HT-29 (cell line): ENCODE measurements around the gene BCL2L12. TPM values are rescaled to one million over a fixed set of nuclear protein-coding genes. Genes with fewer than 3 reads are reported as not detected.
A peak's percentile ranks its signal among the peaks of the same experiment; 100 is the strongest.
"Not testable (repeated sequence)": the region's sequence is repeated elsewhere in the genome, so short reads cannot be mapped to it uniquely, and the experiment has no call there.

Experiments
- DNase-seq: peaks from one replicate; pipeline ENCODE4 v3.0.0-alpha.2; 2015; ENCODE audit warnings: low spot score
- total RNA-seq: library from RNA; depleted of rRNA; stranded (reverse); fragments of >200 nt; shearing (Covaris generic); gene quantifications from 2 replicates; pipeline ENCODE4 v1.2.3, GENCODE V29; 2014; rRNA removed

BCL2L12 gene, protein sequence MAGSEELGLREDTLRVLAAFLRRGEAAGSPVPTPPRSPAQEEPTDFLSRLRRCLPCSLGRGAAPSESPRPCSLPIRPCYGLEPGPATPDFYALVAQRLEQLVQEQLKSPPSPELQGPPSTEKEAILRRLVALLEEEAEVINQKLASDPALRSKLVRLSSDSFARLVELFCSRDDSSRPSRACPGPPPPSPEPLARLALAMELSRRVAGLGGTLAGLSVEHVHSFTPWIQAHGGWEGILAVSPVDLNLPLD
- total RNA-seq, result 78.2 and 100 TPM in 2 replicates

DNA sequence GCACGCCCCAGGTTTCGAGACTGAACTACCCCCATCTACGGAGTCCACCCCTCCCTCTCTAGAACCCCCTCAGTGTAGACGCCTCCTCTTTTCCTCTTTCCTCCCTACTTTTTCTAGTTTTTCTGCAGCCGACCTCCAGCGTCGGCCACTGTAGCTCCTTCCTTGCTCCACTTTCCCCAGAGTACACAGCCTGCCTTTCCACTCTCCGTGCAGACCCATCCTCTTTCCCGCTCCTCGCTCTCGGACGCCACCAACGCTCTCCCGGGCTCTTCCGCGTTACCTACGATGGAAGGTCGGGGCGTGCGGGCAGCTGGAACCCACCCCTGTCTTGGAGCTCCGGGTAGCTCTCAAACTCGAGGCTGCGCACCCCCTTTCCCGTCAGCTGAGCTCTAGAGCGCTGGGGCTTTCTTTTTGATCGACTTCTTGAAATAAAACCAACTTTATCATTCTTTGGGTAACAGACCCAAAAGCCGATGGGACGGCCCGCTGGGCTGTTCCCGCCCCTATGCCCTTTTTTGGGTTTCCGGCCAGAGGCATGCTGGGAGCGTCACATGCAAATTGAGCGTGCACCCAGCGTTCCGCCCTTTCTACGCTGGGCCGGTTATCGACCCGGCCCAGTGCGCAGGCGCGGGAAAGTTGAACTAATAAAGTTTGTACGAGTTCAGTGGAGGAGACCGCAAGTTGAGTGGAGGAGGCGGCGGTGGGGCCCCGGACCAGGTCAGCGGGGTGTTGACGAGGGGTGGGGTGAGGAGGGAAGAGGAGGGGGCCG is at the start of gene BCL2L12, which contains the start of gene IRF3:
Gene BCL2L12 (plus strand): TSS at position 583 of the 769 bp plus-strand sequence. CDS start 760 bp downstream, outside the sequence.
Gene IRF3 (minus strand): TSS at position 507 of the 769 bp plus-strand sequence. CDS start 1,019 bp downstream, outside the sequence.
- peak; percentile 100 for DNase-seq

DNA sequence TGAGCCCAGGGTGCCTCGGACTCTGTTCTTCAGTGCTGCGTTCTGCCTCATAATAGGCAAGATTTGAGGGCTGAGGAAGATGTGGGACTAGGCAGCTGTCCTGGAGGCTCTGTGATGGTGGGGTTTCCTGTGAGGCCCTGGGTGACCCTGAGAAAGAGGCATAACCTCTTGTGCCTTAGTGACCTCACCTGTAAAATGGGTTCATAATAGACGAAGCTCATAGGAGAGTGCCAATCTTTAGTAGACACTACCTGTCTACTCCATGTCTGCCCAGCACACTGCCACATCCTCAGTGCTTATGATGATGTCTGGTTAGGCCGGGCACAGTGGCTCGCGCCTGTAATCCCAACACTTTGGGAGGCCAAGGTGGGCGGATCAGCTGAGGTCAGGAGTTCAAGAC is 49.2 kb upstream of the BCL2L12 start:
- DNase-seq, result no peak

DNA sequence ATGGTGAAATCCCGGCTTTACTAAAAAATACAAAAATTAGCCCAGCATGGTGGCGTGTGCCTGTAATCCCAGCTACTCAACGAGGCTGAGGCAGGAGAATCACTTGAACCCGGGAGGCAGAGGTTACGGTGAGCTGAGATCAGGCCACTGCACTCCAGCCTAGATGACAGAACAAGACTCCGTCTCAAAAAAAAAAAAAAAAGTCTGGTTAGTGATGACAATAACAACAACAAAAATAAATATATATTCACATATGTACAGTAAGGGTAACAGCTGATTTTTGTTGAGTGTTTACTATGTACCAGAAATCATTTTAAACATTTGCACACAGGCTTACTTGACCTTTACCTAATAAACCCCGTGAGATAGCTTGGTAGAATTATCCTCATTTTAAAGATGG is 48.8 kb upstream of the BCL2L12 start:
- no peak for DNase-seq

DNA sequence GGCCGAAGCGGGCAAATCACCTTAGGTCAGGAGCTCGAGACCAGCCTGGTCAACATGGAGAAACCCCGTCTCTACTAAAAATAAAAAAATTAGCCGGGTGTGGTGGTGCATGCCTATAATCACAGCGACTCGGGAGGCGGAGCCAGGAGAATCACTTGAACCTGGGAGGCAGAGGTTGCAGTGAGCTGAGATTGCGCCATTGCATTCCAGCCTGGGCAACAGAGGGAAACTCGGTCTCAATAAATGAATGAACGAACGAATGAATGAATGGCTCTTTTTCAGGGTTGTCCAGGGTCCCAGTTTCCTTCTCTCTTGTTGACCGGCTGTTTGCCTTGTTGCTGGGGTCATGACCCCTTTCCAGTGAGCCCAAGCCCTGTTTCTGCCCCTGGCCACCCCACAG is 47.9 kb upstream of the BCL2L12 start:
- not testable (repeated sequence) for DNase-seq

DNA sequence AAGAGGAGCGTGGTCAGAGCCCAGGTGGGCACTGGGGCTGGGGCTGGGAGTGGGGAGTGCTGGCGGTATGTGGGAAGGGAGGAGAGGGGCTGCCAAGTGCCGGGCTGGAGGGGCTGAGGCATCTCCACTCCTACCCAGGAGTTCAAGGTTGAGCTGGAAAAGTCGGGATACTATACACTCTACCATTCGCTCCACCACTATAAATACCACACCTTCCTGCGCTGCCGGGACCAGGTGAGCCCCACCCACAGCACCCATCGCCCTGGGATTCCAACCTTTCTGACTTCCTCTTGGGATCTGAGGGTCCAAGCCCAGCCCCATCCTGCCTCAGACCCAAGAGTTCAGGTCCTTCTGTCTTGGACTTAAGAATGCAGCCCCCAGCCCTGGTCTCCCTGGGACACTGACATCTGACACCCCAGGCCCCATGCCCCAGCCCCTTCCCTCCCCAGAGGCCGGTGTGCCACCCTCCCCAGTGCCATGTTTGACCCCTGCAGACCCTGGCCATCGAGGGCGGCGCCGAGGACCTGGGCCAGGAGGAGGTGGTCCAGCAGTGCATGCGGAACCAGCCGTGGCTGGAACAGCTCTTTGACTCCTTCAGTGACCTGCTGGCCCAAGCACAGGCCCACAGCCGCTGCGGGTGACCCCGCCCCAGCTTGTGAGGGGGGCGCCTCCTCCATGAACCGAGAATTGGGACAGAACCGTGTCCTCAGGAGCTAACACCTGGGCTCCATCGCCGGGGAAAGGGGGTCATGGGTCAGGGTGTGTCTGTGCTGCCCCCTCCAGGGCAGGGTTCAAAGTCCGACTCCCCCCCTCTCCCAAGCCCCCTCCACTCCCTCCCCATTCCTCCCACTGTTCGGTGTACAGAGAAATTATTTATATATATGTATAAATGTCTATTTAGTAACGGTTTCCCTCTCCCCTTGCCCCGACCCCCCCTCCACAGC is 40.5 kb upstream of the BCL2L12 start:
- no peak for DNase-seq

DNA sequence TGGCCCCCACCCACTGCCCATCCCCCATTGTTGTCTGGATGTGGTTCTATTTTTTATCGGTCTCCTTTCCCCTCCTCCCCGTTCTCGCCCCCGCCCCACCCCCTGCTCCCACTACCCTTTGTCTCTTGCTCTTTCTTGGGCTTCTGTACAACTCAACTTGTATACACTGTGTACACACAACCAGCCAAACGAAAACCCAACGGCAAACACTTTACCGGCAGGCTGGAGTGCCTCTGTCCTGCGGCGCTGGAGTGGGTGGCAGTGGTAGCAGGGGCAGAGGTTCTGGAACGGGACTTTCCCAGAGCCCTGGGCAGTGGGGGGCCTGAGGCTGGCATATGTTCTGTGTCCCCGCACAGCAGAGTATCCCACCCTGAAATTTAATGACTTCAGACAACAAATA is 39.5 kb upstream of the BCL2L12 start:
- no peak for DNase-seq

DNA sequence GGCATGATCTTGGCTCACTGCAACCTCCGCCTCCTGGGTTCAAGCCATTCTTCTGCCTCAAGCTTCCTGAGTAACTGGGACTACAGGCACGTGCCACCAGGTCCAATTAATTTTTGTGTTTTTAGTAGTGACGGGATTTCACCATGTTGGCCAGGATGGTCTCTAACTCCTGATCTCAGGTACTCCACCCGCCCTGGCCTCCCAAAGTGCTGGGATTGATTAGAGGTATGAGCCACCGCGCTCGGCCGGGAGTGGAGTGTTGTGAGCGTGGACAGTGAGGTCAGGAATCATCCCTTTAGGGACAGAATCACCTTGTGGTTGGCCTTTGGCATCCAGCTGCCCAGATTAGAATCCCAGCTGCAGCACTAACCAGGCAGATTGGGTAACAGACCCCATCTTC is 36.1 kb upstream of the BCL2L12 start:
- DNase-seq, result no peak

DNA sequence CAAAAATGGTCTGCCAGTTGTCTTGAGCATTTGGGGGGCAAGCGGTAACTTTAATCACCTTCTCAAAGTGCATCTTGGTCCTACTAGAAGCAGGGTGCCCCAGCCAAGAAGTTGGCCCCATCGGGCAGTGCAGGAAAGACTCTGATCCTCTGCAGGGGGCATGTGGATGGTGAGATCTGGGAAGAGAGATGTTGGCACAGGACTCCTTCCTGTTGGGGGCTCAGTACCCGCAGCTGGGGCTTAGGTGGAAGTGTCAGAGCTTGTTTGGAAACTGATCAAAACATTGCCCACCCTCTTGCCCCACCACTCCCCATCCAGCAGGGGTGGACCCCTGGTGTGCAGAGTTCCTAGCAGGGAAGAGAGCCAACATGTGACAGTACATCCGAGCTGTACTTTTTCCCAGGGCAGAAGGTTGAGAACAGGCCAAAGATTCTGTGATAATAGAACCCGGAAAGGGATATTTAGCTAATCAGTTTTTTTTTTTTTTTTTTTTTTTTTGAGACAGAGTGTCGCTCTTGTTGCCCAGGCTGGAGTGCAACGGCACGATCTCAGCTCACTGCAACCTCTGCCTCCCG is 34.6 kb upstream of the BCL2L12 start:
- DNase-seq, result no peak

DNA sequence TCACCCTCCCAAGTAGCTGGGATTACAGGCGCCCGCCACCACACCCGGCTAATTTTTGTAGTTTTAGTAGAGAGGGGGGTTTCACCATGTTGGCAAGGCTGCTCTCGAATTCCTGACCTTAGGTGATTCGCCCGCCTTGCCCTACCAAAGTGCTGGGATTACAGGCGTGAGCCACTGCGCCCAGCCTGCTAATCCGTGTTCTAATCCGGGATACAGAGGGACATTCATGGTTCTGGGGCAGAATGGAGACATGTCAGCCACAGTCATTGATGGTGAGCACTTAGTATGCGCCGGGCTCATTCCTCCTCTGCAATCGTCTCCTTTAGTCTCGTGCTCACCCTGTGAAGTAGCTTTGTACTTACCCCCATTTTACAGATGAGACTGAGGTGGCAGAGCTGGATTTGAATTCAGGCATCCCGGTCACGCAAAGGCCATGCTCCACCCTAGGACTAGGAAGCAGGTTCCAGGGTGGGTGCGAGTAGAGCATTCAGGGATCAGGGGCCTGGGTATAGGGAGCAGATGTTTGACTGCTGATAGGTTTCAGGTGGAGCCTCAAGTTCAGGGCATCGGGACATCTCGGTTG is 34.0 kb upstream of the BCL2L12 start:
- DNase-seq, result no peak

DNA sequence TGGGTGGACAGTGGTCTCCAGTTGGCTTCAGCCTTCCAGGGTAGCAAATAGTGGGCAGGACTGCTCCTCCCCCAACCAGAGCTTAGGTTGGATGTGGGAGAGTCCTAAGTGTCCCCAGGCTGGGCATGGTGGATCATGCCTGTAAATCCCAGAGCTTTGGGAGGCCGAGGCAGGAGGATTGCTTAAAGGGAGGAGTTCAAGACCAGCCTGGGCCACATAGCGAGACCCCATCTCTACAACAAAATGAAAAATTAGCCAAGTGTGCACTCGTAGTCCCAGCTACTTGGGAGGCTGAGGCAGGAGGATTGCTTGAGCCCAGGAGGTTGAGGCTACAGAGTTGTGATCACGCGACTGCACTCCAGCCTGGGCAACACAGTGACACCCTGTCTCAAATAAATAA is 33.2 kb upstream of the BCL2L12 start:
- no peak for DNase-seq

DNA sequence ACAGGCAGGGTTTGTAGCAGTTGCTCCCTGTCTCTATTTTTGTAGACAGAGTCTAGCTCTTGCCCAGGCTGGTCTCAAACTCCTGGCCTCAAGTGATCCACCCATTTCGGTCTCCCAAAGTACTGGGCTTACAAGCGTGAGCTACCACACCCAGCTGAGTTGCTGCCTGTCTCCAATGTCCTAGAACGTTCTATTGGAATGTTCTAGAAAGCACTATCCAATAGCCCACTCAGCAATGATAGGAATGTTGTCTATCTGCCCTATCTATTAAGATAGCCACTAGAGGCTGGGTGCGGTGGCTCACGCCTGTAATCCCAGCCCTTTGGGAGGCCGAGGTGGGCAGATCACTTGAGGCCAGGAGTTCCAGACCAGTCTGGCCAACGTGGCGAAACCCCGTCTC is 32.5 kb upstream of the BCL2L12 start:
- DNase-seq, result not testable (repeated sequence)

DNA sequence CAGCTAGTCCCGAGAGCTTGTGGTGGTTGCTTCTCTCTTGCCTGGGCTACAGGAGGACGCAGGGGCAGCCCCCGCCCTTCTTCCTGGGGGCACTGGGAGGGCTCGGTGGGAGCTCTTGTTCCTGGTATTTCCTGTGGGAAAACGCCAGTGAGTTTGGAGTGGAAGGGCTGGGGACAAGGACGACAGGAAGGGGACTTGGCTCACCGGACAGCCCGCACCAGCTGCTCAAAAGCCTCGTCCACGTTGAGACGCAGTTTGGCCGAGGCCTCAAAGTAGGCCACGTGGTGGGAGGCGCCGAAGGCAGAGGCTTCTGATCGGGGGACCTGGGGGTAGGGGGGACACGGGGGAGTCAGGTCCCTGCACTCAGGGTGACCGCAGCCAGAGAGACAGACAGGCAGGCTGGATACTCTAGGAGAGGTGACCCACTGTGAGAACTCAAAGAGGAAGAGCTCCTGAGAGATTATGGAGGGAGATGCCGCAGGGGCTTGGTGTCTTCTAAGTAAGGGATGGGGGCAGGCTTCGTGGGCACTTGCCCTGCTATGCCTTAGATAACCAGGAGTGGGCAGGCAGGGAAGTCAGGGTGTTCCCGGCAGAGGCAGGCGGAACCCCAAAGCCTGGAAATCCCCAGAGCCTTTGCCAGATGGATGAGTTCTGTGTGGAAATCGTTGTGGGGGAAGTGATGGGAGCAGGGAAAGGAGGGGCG is 30.1 kb upstream of the BCL2L12 start:
- no peak for DNase-seq

DNA sequence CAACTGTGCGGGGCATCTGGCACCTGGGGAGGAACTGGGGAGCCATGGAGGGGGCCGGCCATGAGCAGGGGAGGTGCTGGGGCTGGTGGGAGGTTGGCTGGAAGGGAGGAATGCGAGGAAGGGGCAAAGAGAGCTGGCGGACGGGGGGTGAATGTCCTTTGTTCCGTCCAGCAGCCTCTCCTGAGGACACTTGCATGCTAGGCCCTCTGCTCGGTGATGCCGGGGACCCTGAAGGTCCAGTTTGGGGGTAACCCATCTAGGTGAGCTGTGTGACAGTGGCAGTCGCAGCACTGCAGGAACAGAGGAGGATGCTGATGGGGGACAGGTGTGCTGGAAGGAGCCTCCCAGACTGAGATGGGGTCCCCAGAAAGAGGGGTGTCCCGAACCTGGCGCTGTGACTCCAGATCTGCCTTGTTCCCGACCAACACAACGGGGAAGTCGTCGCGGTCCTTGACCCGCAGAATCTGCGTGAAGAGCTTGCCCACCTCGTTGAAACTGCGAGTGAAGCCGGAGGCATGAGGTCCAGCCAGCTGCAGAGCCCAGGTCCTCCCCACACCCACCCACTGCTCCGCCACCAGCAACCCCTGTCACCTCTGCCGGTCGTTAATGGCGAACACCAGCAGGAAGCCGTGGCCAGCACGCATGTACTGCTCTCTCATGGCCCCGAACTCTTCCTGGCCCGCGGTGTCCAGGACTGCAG is 29.4 kb upstream of the BCL2L12 start:
- DNase-seq, result no peak

DNA sequence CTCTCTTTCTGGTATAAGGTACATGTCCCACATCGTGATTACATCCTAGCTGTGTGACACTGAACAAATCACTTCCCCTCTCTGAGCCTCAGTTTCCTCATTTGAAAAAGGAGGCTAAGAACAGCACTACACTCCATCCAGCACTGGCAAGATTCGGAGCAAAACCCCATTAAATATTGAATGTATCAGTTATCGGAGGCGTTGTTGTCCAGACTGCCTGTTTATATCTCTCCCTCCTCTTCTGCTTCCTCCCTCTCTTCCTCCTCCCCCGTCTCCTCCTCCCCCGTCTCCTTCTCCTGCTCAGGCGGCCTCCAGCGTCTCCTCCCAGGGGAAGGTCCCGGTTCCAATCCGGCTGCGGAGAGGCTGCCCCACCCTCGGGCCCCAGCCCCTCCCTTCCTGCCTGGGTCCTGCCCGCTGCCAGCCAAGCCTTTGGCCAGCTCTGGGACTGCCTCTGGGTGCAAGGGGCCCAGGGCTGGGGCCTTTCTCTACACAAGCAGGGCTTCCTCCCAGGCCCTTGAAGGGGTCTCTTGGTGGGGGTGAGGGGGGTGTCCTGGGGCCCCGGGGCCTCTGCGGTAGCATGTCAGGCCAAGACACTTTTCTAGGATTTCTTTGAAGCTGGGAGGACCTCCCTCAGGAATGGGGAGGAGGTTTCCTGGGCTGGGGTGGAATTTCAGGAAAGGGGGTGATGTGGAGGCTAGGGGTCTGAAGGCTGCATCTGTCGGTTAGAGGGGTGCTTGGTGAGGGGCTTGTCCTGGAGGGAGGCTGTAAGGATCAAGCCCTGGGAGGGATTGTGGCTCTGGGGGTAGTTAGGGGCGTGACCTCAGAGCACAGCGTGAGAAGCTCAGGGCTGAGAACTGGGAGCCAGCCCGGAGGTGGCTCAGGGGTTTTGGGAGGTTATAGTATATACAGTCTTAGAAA is 27.7 kb upstream of the BCL2L12 start:
- peak; percentile 86 for DNase-seq

DNA sequence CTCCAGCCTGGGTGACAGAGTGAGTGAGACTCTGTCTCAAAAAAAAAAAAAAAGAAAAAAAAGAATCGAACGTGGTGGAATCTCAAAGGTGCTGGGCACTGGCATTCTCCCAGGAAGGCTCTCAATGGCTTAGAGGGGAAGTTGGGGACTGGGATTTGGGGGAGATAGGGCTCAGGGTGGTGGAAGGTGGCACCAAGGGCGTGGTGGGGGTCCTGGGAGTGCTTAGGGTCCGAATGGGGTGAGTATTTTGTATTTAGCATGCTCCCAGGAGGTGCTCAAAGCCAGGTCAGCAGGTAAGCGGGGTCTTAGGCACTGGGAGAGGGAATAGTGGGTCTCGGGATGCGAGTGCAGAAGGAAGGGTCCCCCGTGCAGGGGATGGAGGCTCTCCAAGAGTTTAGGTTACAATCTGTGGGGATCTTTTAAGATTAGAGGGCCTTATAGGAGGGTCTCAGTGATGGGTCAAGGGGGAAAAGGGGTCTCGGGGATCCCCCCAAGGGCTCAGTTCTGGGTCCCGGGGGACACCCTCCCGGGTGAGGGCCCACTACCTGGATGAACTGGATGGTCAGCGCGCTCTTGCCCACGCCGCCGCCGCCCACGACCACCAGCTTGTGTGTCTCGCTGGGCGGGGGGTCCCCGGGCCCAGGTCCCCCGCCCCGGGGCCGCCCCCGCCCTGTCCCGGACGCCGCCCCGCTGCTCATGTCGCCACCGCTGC is 26.2 kb upstream of the BCL2L12 start:
- no peak for DNase-seq

DNA sequence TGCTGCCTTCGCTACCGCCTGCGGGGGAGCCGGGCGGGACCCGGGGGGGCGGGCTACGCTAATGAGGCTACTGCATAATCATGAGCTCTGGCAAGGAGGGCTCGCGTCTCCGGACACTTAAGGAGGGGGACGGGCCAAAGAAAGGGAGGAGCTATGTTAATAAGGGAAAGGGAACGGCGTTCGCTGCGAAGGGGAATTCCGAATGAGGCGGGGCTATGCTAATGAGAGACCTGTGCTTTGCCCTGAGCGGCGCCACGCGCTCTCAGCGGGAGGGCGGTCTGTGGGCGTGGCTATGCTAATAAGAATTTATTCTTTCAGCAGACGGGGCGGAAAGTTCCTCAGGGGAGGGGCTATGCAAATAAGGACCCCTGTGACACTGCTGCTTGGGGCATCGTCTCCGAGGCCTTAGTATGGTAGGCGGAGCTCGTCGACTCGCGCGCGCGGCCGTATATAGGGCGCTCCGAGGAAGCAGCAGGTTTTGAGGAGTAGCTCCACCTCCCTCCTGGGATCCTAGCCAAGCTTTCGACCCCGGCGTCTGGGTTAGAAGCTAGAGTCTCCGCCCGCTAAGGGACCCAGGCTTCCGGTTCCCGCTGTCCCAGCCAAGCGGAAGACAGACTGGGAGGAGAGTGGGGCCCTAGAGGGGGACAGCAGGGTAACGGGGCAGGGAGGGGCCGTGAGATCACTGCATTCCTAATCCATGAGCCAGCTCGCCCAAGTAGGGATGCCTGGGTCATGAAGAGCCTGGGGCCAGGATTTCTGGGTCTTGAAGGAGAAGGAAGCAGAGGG is 25.4 kb upstream of the BCL2L12 start, which contains the start of gene RRAS:
Gene RRAS (minus strand): TSS at position 31 of the 786 bp plus-strand sequence. CDS start 45 bp downstream, outside the sequence.
- peak; percentile 100 for DNase-seq
